DOHH2 (cell line): ENCODE data around the gene KRTAP5-5.

ENCODE experiments used
- H3F3A ChIP-seq: fragments of 200-600 bp; sonication (generic), shearing (Covaris generic); 2 replicates; pipeline ENCODE4 v1.6.0; 2016; ENCODE audit warnings: antibody characterized with exemption, mild to moderate bottlenecking; ENCODE audit not compliant: control insufficient read depth, insufficient read depth
- H3K27ac ChIP-seq: fragments of 200-600 bp; sonication (generic); 2 replicates; pipeline ENCODE4 v1.5.1; 2014; ENCODE audit warnings: low read depth, mild to moderate bottlenecking, low read length, moderate library complexity
- H3K27me3 ChIP-seq: fragments of 200-600 bp; sonication (generic); 2 replicates; pipeline ENCODE4 v1.6.1; 2014; ENCODE audit warnings: mild to moderate bottlenecking, low read length, mixed read lengths; ENCODE audit not compliant: control insufficient read depth
- H3K36me3 ChIP-seq: fragments of 200-600 bp; sonication (generic); 2 replicates; pipeline ENCODE4 v1.6.1; 2014; ENCODE audit warnings: mild to moderate bottlenecking, low read length, moderate library complexity, mixed read lengths; ENCODE audit not compliant: control insufficient read depth
- H3K4me1 ChIP-seq: fragments of 200-600 bp; sonication (generic); 2 replicates; pipeline ENCODE4 v1.6.1; 2014; ENCODE audit warnings: mild to moderate bottlenecking, low read length, mixed read lengths; ENCODE audit not compliant: control insufficient read depth
- H3K4me2 ChIP-seq: fragments of 200-600 bp; sonication (generic); 2 replicates; pipeline ENCODE4 v1.6.0; 2014; ENCODE audit warnings: mild to moderate bottlenecking, low read length, moderate library complexity
- H3K4me3 ChIP-seq: fragments of 200-600 bp; sonication (generic); 2 replicates; pipeline ENCODE4 v1.5.1; 2014; ENCODE audit warnings: mild to moderate bottlenecking, low read length, mixed read lengths
- H3K79me2 ChIP-seq: fragments of 200-600 bp; sonication (generic); 2 replicates; pipeline ENCODE4 v1.6.1; 2014; ENCODE audit warnings: mild to moderate bottlenecking, low read length, mixed read lengths; ENCODE audit not compliant: control insufficient read depth
- H3K9me2 ChIP-seq: fragments of 200-600 bp; sonication (generic); replicated peaks from 2 replicates; pipeline ENCODE4 v1.6.1; 2014; ENCODE audit warnings: mild to moderate bottlenecking, low read length, mixed read lengths; ENCODE audit not compliant: control insufficient read depth
- H3K9me3 ChIP-seq: fragments of 200-600 bp; sonication (generic); 2 replicates; pipeline ENCODE4 v1.6.1; 2014; ENCODE audit warnings: antibody characterized with exemption, low read length, mixed read lengths; ENCODE audit not compliant: control insufficient read depth, insufficient read depth
- H4K20me1 ChIP-seq: fragments of 200-600 bp; sonication (generic); 2 replicates; pipeline ENCODE4 v1.6.0; 2014; ENCODE audit warnings: low read depth, mild to moderate bottlenecking, antibody characterized with exemption, low read length, moderate library complexity; ENCODE audit not compliant: control insufficient read depth, insufficient read depth
- EZH2phosphoT487 ChIP-seq: fragments of 200-600 bp; sonication (generic); IDR thresholded peaks from 2 replicates; pipeline ENCODE4 v1.6.1; 2017; ENCODE audit warnings: borderline replicate concordance, mild to moderate bottlenecking, antibody characterized with exemption, low read length, moderate library complexity, mixed read lengths
- TF ChIP-seq, protein P1 (sequence below): fragments of 200-600 bp; sonication (generic); IDR thresholded peaks from one replicate; pipeline ENCODE4 v1.5.1; 2014; ENCODE audit warnings: antibody characterized with exemption, mild to moderate bottlenecking, low read depth, low read length; ENCODE audit not compliant: poor library complexity, severe bottlenecking

The KRTAP5-5 gene

DNA sequence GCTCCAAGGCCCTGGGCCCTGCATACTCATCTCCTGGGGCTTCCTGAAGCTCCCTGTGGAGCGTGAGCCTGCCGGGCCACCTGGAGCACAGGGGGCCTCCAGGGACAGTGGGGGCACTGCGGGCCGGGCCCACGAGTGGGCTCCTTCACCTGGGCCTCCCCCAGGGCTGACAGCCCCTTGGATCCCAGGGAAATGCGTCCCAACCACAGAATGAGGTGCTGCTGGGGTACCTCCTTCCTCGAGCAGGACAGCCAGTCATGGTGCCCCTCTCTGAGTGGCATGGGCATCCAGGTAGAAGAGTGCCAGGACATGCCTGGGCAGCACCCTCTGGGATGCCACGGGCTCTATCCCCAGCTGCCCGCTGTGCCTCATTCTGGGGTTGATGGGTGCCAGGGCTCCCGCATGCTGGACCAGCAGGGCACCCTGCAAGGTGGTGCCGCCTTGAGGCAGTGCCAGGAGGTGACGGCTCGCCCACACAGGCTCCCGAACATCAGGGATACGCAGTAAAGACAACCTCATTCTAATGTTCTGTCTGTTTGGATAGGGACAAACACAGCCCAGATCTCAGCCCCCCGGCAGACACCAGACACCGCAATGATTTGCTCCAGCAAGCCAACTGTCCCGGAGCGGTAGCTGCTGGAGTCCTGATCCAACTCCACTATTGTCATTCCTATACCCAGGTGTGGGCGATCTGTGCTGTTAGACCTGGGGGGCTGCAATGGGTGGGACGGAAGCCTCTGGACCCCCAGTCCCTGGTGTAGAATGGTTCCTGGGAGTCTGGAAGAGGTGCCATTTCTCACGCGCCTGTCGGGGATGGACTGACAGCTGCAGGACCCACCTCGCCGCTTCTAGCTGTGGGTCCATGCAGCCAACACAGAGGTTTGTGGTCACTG, 25.8 kb downstream of the KRTAP5-5 start:
- Histone ChIP-seq H3K4me2 (no peak overlapping the region), H3K79me2 (no peaks in the 10 kb centered on the region), H3K9me3 (no peaks in the 10 kb centered on the region), H3K4me3 (no peak overlapping the region), H3K4me1 (no peaks in the 10 kb centered on the region), H3K27ac (no peak overlapping the region), H3F3A (no peaks in the 10 kb centered on the region), H3K27me3 (peaks cover 11% of the 10 kb centered on the region; the same call in 1 of the 2 replicates), H3K36me3 (no peaks in the 10 kb centered on the region), H3K9me2 (no peaks in the 10 kb centered on the region), H4K20me1 (no peaks in the 10 kb centered on the region)
- TF ChIP-seq, protein P1, sequence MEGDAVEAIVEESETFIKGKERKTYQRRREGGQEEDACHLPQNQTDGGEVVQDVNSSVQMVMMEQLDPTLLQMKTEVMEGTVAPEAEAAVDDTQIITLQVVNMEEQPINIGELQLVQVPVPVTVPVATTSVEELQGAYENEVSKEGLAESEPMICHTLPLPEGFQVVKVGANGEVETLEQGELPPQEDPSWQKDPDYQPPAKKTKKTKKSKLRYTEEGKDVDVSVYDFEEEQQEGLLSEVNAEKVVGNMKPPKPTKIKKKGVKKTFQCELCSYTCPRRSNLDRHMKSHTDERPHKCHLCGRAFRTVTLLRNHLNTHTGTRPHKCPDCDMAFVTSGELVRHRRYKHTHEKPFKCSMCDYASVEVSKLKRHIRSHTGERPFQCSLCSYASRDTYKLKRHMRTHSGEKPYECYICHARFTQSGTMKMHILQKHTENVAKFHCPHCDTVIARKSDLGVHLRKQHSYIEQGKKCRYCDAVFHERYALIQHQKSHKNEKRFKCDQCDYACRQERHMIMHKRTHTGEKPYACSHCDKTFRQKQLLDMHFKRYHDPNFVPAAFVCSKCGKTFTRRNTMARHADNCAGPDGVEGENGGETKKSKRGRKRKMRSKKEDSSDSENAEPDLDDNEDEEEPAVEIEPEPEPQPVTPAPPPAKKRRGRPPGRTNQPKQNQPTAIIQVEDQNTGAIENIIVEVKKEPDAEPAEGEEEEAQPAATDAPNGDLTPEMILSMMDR, result no peak
- no peak for TF ChIP-seq EZH2phosphoT487

DNA sequence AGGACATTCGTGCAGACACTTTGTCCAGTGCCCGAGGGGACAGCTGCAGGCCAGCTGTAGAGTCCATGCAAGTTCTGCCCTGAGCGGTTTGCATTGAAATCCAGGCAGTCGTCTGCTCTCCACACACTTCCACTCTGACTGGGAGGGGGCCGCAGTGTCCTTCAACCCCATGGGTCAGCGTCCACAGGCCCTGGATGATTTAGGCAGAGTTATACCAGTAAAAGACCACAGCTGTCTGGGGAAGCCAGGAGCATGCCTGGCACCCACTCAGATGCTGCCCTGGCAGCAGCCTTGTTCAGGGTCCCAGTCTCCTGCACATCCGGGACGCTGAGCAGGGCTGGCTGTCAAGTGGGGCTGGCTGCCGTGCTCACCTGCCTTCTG, 26.5 kb downstream of the KRTAP5-5 start:
- Histone ChIP-seq H3F3A (no peaks in the 10 kb centered on the region), H3K9me3 (no peaks in the 10 kb centered on the region), H3K4me3 (no peak overlapping the region), H3K27me3 (peaks cover 12% of the 10 kb centered on the region; the same call in 1 of the 2 replicates), H3K27ac (no peak overlapping the region), H3K36me3 (no peaks in the 10 kb centered on the region), H3K79me2 (no peaks in the 10 kb centered on the region), H4K20me1 (no peaks in the 10 kb centered on the region), H3K4me1 (no peaks in the 10 kb centered on the region), H3K9me2 (no peaks in the 10 kb centered on the region), H3K4me2 (no peak overlapping the region)
- TF ChIP-seq, protein P1, result no peak
- TF ChIP-seq EZH2phosphoT487, result no peak

GRCh38 chr11:1656670-1657069, 27.1 kb downstream of the KRTAP5-5 start:
- no peak for TF ChIP-seq EZH2phosphoT487
- TF ChIP-seq, protein P1, result no peak
- no peaks in the 10 kb centered on the region for H3K4me1 ChIP-seq
- H3K9me3 ChIP-seq, result no peaks in the 10 kb centered on the region
- no peak overlapping the region for H3K4me3 ChIP-seq
- H3K4me2 ChIP-seq, result no peak overlapping the region
- H3K27me3 ChIP-seq, result peaks cover 12% of the 10 kb centered on the region; the same call in 1 of the 2 replicates
- no peaks in the 10 kb centered on the region for H3K36me3 ChIP-seq
- H3F3A ChIP-seq, result no peaks in the 10 kb centered on the region
- H3K9me2 ChIP-seq, result no peaks in the 10 kb centered on the region
- no peak overlapping the region for H3K27ac ChIP-seq
- H3K79me2 ChIP-seq, result no peaks in the 10 kb centered on the region
- H4K20me1 ChIP-seq, result no peaks in the 10 kb centered on the region
